IMR-90 (cell line): ENCODE measurements around the gene CPSF4. TPM values are rescaled to one million over a fixed set of nuclear protein-coding genes. Genes with fewer than 3 reads are reported as not detected.

Experiments used
- ATAC-seq: fragments of 200-7000 bp; cut with Tn5 transposase; 2 replicates; pipeline ENCODE4 v1.9.1; 2020; ENCODE audit warnings: low read depth, mild to moderate bottlenecking, moderate library complexity
- BruUV-seq: library from RNA; stranded (reverse); fragments of 400-500 nt; replicated peaks from 2 replicates; lab custom pipeline; 2021; lab: Mats Ljungman, UMichigan
- CTCF ChIA-PET: fragments of 300-600 bp; formaldehyde crosslinking; extraction: SDS; loops from one replicate; lab custom pipeline; 2021; ENCODE audit warnings: antibody characterized with exemption; lab: Yijun Ruan, JAX
- POLR2A ChIA-PET: fragments of 300-600 bp; sonication (Branson Sonifier 250); formaldehyde crosslinking; loops from one replicate; lab custom pipeline; 2022; ENCODE audit warnings: antibody characterized with exemption; ENCODE audit not compliant: unreplicated experiment; lab: Charles Lee
- DNase-seq: peaks from one replicate; pipeline ENCODE4 v3.0.0; 2013
- H2AFZ ChIP-seq: replicated peaks from 2 replicates; pipeline ENCODE3; 2013; ENCODE audit warnings: low read length, mild to moderate bottlenecking; ENCODE audit not compliant: poor library complexity
- H2AK5ac ChIP-seq: 2 replicates; pipeline ENCODE4 v1.6.1; 2013; ENCODE audit warnings: low read depth, low read length, inconsistent platforms
- H2AK9ac ChIP-seq: replicated peaks from 2 replicates; pipeline ENCODE3; 2013; ENCODE audit warnings: mild to moderate bottlenecking, low read depth, low read length, moderate library complexity; ENCODE audit not compliant: poor library complexity
- H2BK120ac ChIP-seq: 2 replicates; pipeline ENCODE4 v1.6.1; 2013; ENCODE audit warnings: low read depth, low read length, inconsistent platforms
- H2BK15ac ChIP-seq: 3 replicates; pipeline ENCODE4 v1.6.1; 2013; ENCODE audit warnings: low read depth, low read length, inconsistent platforms
- H2BK20ac ChIP-seq: 2 replicates; pipeline ENCODE4 v1.6.1; 2013; ENCODE audit warnings: low read depth, mild to moderate bottlenecking, inconsistent platforms, low read length, moderate library complexity
- H2BK5ac ChIP-seq: 2 replicates; pipeline ENCODE4 v1.6.1; 2013; ENCODE audit warnings: mild to moderate bottlenecking, low read depth, low read length, inconsistent platforms; ENCODE audit not compliant: poor library complexity, severe bottlenecking
- H3K14ac ChIP-seq: replicated peaks from 2 replicates; pipeline ENCODE4 v1.6.1; 2013; ENCODE audit warnings: low read depth, low read length, inconsistent platforms
- H3K18ac ChIP-seq: 2 replicates; pipeline ENCODE4 v1.6.1; 2013; ENCODE audit warnings: low read depth, low read length, control low read depth
- H3K23ac ChIP-seq: 2 replicates; pipeline ENCODE4 v1.6.1; 2013; ENCODE audit warnings: low read depth, low read length, inconsistent platforms
- H3K27ac ChIP-seq: 2 replicates; pipeline ENCODE4 v1.5.1; 2013; ENCODE audit warnings: mild to moderate bottlenecking, control low read depth, low read length; ENCODE audit not compliant: insufficient read depth
- H3K27me3 ChIP-seq: 2 replicates; pipeline ENCODE4 v1.6.1; 2013; ENCODE audit warnings: low read length; ENCODE audit not compliant: control insufficient read depth, insufficient read depth
- H3K36me3 ChIP-seq: 2 replicates; pipeline ENCODE4 v1.6.1; 2013; ENCODE audit warnings: low read length, mixed read lengths; ENCODE audit not compliant: control insufficient read depth, insufficient read depth
- H3K4ac ChIP-seq: 2 replicates; pipeline ENCODE4 v1.6.1; 2013; ENCODE audit warnings: low read depth, low read length, inconsistent platforms
- H3K4me1 ChIP-seq: 2 replicates; pipeline ENCODE4 v1.6.1; 2013; ENCODE audit warnings: low read length, mixed read lengths; ENCODE audit not compliant: control insufficient read depth, insufficient read depth
- H3K4me2 ChIP-seq: 2 replicates; pipeline ENCODE4 v1.6.1; 2013; ENCODE audit warnings: low read depth, mild to moderate bottlenecking, control low read depth, low read length, moderate library complexity
- H3K4me3 ChIP-seq: 2 replicates; pipeline ENCODE4 v1.5.1; 2013; ENCODE audit warnings: low read depth, mild to moderate bottlenecking, control low read depth, low read length, moderate library complexity; ENCODE audit not compliant: insufficient read depth
- H3K56ac ChIP-seq: 2 replicates; pipeline ENCODE4 v1.6.1; 2013; ENCODE audit warnings: low read length, inconsistent platforms; ENCODE audit not compliant: insufficient read depth; ENCODE audit errors: extremely low read depth
- H3K79me1 ChIP-seq, 2 experiments: 2 replicates each; pipeline ENCODE4 v1.6.1; 2013; ENCODE audit warnings: low read length in 2 of 2, inconsistent platforms in 1 of 2, low read depth in 1 of 2
- H3K9ac ChIP-seq: 2 replicates; pipeline ENCODE4 v1.6.1; 2013; ENCODE audit warnings: low read depth, low read length, control low read depth
- H3K9me1 ChIP-seq: 2 replicates; pipeline ENCODE4 v1.6.1; 2013; ENCODE audit warnings: low read length, inconsistent platforms; ENCODE audit not compliant: insufficient read depth
- H3K9me3 ChIP-seq: 2 replicates; pipeline ENCODE4 v1.6.1; 2013; ENCODE audit warnings: low read length; ENCODE audit not compliant: control insufficient read depth, insufficient read depth
- H4K20me1 ChIP-seq: 2 replicates; pipeline ENCODE4 v1.6.1; 2013; ENCODE audit warnings: low read length, inconsistent platforms; ENCODE audit not compliant: insufficient read depth
- H4K5ac ChIP-seq: 2 replicates; pipeline ENCODE4 v1.6.1; 2013; ENCODE audit warnings: mild to moderate bottlenecking, low read depth, low read length, control low read depth
- H4K8ac ChIP-seq, 2 experiments: 2 replicates each; pipeline ENCODE4 v1.6.1; 2013; ENCODE audit warnings: low read depth in 2 of 2, low read length in 2 of 2, control low read depth in 1 of 2, inconsistent platforms in 1 of 2
- H4K91ac ChIP-seq: 2 replicates; pipeline ENCODE4 v1.6.1; 2013; ENCODE audit warnings: low read depth, low read length, inconsistent platforms; ENCODE audit not compliant: insufficient read depth
- BHLHE40 ChIP-seq: fragments of 150-350 bp; IDR thresholded peaks from 2 replicates; pipeline ENCODE4 v1.6.1; 2016; ENCODE audit warnings: mild to moderate bottlenecking, low read depth, low read length
- CHD1 ChIP-seq: IDR thresholded peaks from 2 replicates; pipeline ENCODE4 v1.6.1; 2012; ENCODE audit warnings: low read depth, low read length, improper control_type of control experiment
- MAZ ChIP-seq: IDR thresholded peaks from 2 replicates; pipeline ENCODE4 v1.6.1; 2012; ENCODE audit warnings: low read depth, mild to moderate bottlenecking, low read length, improper control_type of control experiment, moderate library complexity, borderline replicate concordance
- MXI1 ChIP-seq: IDR thresholded peaks from 2 replicates; pipeline ENCODE4 v1.6.1; 2012; ENCODE audit warnings: low read depth, mild to moderate bottlenecking, low read length, moderate library complexity, borderline replicate concordance
- NFE2L2 ChIP-seq: fragments of 150-350 bp; IDR thresholded peaks from 2 replicates; pipeline ENCODE4 v1.6.1; 2016; ENCODE audit warnings: low read depth, mild to moderate bottlenecking, low read length
- POLR2A ChIP-seq: IDR thresholded peaks from 2 replicates; pipeline ENCODE4 v1.6.1; 2012; ENCODE audit warnings: mild to moderate bottlenecking, low read depth, low read length
- RAD21 ChIP-seq: IDR thresholded peaks from 2 replicates; pipeline ENCODE4 v1.6.1; 2012; ENCODE audit warnings: low read length, improper control_type of control experiment
- RCOR1 ChIP-seq: IDR thresholded peaks from 2 replicates; pipeline ENCODE4 v1.6.1; 2012; ENCODE audit warnings: mild to moderate bottlenecking, low read length, improper control_type of control experiment; ENCODE audit not compliant: insufficient replicate concordance
- RFX5 ChIP-seq: IDR thresholded peaks from 2 replicates; pipeline ENCODE4 v1.8.0; 2012; ENCODE audit warnings: low read depth, mild to moderate bottlenecking, low read length, moderate library complexity
- SMC3 ChIP-seq: fragments of 150-350 bp; IDR thresholded peaks from 2 replicates; pipeline ENCODE4 v1.6.1; 2016; ENCODE audit warnings: low read depth, mild to moderate bottlenecking, antibody characterized with exemption, low read length, moderate library complexity
- WGBS, 2 experiments: methylation state at CpG; one replicate each; pipeline versions ENCODE4 v1.1.5 to v1.1.7; 2013; ENCODE audit warnings: missing lambda C conversion rate in 2 of 2; ENCODE audit not compliant: insufficient read length in 1 of 2; ENCODE audit errors: extremely low coverage in 2 of 2; 5-methylcytosine and 5-hydroxymethylcytosine counted together
- dilution Hi-C: fragments of 300-500 bp; cut with HindIII; formaldehyde crosslinking; loops from one replicate; pipeline ENCODE4 v1.14.3; 2018; ENCODE audit warnings: low sequenced_read_pairs; ENCODE audit not compliant: unreplicated experiment
- in situ Hi-C: fragments of 300-500 bp; cut with MboI; formaldehyde crosslinking; loops from 3 replicates; pipeline ENCODE4 v1.14.3; 2019; ENCODE audit warnings: low sequenced_read_pairs, inconsistent platforms, mixed read lengths
- intact Hi-C: fragments of 100-400 bp; cut with micrococcal nuclease; formaldehyde crosslinking; loops from 2 replicates; pipeline ENCODE4 v1.10.0; 2022
- polyA plus RNA-seq, 3 experiments: library from polyadenylated mRNA; depleted of rRNA; stranded (reverse); fragments of >200 nt; gene quantifications; 2 replicates each; pipeline ENCODE4 v1.2.3, GENCODE V29; 2012; ENCODE audit warnings: low replicate concordance in 1 of 3
- total RNA-seq: library from RNA; depleted of rRNA; stranded (reverse); fragments of >200 nt; gene quantifications from 2 replicates; pipeline ENCODE4 v1.2.3, GENCODE V29; 2012
- TF ChIP-seq, protein P1 (sequence below): fragments of 150-350 bp; IDR thresholded peaks from 2 replicates; pipeline ENCODE4 v1.6.1; 2017; ENCODE audit warnings: mild to moderate bottlenecking, antibody characterized with exemption, low read length, low read depth
- TF ChIP-seq, protein P2 (sequence below): fragments of 150-350 bp; IDR thresholded peaks from 2 replicates; pipeline ENCODE4 v1.6.1; 2016; ENCODE audit warnings: low read depth, mild to moderate bottlenecking, low read length, moderate library complexity, borderline replicate concordance
- TF ChIP-seq, protein P3 (sequence below): conservative IDR thresholded peaks from 2 replicates; pipeline ENCODE4 v1.5.1; 2012; ENCODE audit warnings: mild to moderate bottlenecking, low read depth, low read length, improper control_type of control experiment

The CPSF4 gene
- total and polyA plus RNA-seq, 2 of the 4 experiments (the other 2 are of a cell fraction): 23.8 to 44.9 TPM

DNA sequence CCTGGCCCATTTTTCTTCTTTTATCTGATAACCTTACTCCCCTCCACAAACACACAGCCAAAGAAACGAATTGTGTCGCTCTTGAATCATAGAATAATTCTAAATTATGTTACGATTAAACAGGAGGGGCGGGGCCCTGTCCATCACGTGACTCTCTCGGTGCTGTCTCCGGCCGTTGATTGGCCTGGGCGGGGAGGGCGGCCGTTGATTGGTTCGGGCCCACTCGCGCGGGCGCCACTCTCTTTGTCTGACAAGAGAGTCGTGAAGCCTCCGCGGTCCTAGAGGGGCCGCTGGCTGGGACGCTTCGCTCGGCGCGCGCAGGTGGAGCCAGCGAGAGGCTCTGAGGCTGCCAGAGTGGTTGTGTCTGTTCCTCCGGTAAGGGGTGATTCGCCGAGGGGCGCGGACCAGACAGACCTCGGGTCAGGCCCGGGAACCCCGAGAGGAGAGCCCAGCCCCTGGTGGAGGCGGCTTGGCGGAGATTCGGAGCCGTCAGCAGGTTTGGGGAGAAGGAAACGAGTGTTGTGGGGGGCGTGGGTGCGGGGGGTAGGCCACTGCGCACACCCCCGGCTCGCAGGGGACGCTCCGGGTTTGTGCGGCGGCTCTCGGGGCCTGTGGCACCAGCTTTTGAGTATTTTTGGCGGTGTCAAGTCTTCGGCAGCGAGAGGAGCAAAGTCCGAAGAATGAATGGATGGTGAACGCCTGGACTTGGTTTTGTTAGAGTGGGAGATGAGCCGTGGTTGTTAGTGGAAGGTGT lies 34.0 kb downstream of the CPSF4 start, which contains the start of gene ZNF789:
ZNF789 (plus strand) TSS at position 330 of the 754 bp plus-strand sequence. CDS start 3,567 bp downstream, outside the sequence.
- H3K18ac ChIP-seq: 0 out of 2 replicates have a peak within 1 kb of the TSS, but pooled peaks have one; percentile 11
- H3K9me3 ChIP-seq: no peaks in the 10 kb centered on the region
- H3K14ac ChIP-seq: peak within 1 kb of the TSS; percentile 92
- no peaks in the 10 kb centered on the region; the same call in 1 of the 2 replicates for H3K36me3 ChIP-seq
- ATAC-seq: peak; percentile 98
- H2AK5ac ChIP-seq: peak within 1 kb of the TSS; percentile 46; the same call in 1 of the 2 replicates
- 1% methylated on average over 29 of the region's 56 CpGs; no CpG with 5 or more reads in 1 of the 2 experiments for WGBS, 2 experiments
- H4K5ac ChIP-seq: peak within 1 kb of the TSS; percentile 73
- no TSS peak for BruUV-seq
- peak within 1 kb of the TSS; percentile 76; the same call in 1 of the 2 replicates for H3K56ac ChIP-seq
- peak within 1 kb of the TSS; percentile 81 for H3K4ac ChIP-seq
- CTCF ChIA-PET: no interaction called here
- intact Hi-C loops (loop anchor here (1.0 kb wide), 1 partner anchor 28 kb away; the partner anchor contains the start of gene ZNF394), dilution Hi-C loops (no loop called here), in situ Hi-C loops (no loop called here)
- peak within 1 kb of the TSS; percentile 97 for H3K4me2 ChIP-seq
- DNase-seq: peak; percentile 94
- peak within 1 kb of the TSS; percentile 57 for H3K27ac ChIP-seq
- peaks cover 3% of the 10 kb centered on the region; the same call in 1 of the 2 replicates for H3K9me1 ChIP-seq
- peak within 1 kb of the TSS; percentile 98 for H2AFZ ChIP-seq
- H3K4me3 ChIP-seq: peak within 1 kb of the TSS; percentile 80
- H2BK20ac ChIP-seq: no peak within 1 kb of the TSS
- H2BK5ac ChIP-seq: peak within 1 kb of the TSS; percentile 51
- peak within 1 kb of the TSS; percentile 96 for H2AK9ac ChIP-seq
- 0 out of 2 replicates have a peak, but pooled peaks cover 2% of the 10 kb centered on the region for H3K4me1 ChIP-seq
- POLR2A ChIA-PET: no interaction called here
- no peak within 1 kb of the TSS; the same call in 1 of the 2 replicates for H4K91ac ChIP-seq
- H3K23ac ChIP-seq: peak within 1 kb of the TSS; percentile 75; the same call in 1 of the 2 replicates
- no peaks in the 10 kb centered on the region for H4K20me1 ChIP-seq
- peaks cover 16 to 24% of the 10 kb centered on the region in 2 experiments for H3K79me1 ChIP-seq
- no peak within 1 kb of the TSS for H2BK120ac ChIP-seq
- no peak within 1 kb of the TSS for H2BK15ac ChIP-seq
- peak within 1 kb of the TSS; percentile 79 for H3K9ac ChIP-seq
- peak within 1 kb of the TSS; percentile 36 to 98; a peak in 2 of 4 replicates for H4K8ac ChIP-seq
- no peaks in the 10 kb centered on the region for H3K27me3 ChIP-seq
- TF ChIP-seq SMC3 (no peak), BHLHE40 (peak; percentile 50), POLR2A (peak; percentile 63), RFX5 (no peak), CHD1 (no peak), MAZ (no peak), NFE2L2 (no peak), RAD21 (no peak), RCOR1 (no peak), MXI1 (peak; percentile 49; the same call in 1 of the 2 replicates)
- TF ChIP-seq, protein P1, sequence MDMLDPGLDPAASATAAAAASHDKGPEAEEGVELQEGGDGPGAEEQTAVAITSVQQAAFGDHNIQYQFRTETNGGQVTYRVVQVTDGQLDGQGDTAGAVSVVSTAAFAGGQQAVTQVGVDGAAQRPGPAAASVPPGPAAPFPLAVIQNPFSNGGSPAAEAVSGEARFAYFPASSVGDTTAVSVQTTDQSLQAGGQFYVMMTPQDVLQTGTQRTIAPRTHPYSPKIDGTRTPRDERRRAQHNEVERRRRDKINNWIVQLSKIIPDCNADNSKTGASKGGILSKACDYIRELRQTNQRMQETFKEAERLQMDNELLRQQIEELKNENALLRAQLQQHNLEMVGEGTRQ: peak; percentile 99
- TF ChIP-seq, protein P2, sequence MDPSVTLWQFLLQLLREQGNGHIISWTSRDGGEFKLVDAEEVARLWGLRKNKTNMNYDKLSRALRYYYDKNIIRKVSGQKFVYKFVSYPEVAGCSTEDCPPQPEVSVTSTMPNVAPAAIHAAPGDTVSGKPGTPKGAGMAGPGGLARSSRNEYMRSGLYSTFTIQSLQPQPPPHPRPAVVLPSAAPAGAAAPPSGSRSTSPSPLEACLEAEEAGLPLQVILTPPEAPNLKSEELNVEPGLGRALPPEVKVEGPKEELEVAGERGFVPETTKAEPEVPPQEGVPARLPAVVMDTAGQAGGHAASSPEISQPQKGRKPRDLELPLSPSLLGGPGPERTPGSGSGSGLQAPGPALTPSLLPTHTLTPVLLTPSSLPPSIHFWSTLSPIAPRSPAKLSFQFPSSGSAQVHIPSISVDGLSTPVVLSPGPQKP: no peak
- TF ChIP-seq, protein P3, sequence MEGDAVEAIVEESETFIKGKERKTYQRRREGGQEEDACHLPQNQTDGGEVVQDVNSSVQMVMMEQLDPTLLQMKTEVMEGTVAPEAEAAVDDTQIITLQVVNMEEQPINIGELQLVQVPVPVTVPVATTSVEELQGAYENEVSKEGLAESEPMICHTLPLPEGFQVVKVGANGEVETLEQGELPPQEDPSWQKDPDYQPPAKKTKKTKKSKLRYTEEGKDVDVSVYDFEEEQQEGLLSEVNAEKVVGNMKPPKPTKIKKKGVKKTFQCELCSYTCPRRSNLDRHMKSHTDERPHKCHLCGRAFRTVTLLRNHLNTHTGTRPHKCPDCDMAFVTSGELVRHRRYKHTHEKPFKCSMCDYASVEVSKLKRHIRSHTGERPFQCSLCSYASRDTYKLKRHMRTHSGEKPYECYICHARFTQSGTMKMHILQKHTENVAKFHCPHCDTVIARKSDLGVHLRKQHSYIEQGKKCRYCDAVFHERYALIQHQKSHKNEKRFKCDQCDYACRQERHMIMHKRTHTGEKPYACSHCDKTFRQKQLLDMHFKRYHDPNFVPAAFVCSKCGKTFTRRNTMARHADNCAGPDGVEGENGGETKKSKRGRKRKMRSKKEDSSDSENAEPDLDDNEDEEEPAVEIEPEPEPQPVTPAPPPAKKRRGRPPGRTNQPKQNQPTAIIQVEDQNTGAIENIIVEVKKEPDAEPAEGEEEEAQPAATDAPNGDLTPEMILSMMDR: no peak; the same call in 1 of the 2 replicates
